ENCODE results near the gene NR2F2. TPM values are rescaled to one million over a fixed set of nuclear protein-coding genes. Genes with fewer than 3 reads are reported as not detected.

NR2F2 gene
- total RNA-seq, 6 donors from 2014 or later = 10.8 to 64.7 (median 30.1) TPM

GRCh38 chr15:96338766-96339618, 8.5 kb downstream of the NR2F2 start:
- TF ChIP-seq EP300 (IDR thresholded peaks at IDR 0.05) (no peak), POLR2AphosphoS5 (IDR thresholded peaks at IDR 0.05) (no peak), POLR2A (IDR thresholded peaks at IDR 0.05) (no peak)
- TF ChIP-seq, protein P1, sequence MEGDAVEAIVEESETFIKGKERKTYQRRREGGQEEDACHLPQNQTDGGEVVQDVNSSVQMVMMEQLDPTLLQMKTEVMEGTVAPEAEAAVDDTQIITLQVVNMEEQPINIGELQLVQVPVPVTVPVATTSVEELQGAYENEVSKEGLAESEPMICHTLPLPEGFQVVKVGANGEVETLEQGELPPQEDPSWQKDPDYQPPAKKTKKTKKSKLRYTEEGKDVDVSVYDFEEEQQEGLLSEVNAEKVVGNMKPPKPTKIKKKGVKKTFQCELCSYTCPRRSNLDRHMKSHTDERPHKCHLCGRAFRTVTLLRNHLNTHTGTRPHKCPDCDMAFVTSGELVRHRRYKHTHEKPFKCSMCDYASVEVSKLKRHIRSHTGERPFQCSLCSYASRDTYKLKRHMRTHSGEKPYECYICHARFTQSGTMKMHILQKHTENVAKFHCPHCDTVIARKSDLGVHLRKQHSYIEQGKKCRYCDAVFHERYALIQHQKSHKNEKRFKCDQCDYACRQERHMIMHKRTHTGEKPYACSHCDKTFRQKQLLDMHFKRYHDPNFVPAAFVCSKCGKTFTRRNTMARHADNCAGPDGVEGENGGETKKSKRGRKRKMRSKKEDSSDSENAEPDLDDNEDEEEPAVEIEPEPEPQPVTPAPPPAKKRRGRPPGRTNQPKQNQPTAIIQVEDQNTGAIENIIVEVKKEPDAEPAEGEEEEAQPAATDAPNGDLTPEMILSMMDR (IDR thresholded peaks at IDR 0.05) = no peak
- WGBS, 2 donors = 12 to 13% methylated on average over 7 of the region's 7 CpGs
- no peaks in the 10 kb centered on the region for H3K9me3 ChIP-seq
- H3K4me1 ChIP-seq = peaks cover 0 to 41% (median 14%) of the 10 kb centered on the region in 4 donors
- ATAC-seq (ENCODE audit: low FRiP score in 2 of 2) = no peak
- DNase-seq = no peak
- peaks cover 0 to 29% (median 0%) of the 10 kb centered on the region in 4 donors for H3K36me3 ChIP-seq
- peak overlapping the region in 3 of 4 donors; percentile 63 to 78 (median 67) for H3K4me3 ChIP-seq
- H3K27me3 ChIP-seq = no peaks in the 10 kb centered on the region
- H3K27ac ChIP-seq = peak overlapping the region; percentile 89 to 94 (median 94)

DNA sequence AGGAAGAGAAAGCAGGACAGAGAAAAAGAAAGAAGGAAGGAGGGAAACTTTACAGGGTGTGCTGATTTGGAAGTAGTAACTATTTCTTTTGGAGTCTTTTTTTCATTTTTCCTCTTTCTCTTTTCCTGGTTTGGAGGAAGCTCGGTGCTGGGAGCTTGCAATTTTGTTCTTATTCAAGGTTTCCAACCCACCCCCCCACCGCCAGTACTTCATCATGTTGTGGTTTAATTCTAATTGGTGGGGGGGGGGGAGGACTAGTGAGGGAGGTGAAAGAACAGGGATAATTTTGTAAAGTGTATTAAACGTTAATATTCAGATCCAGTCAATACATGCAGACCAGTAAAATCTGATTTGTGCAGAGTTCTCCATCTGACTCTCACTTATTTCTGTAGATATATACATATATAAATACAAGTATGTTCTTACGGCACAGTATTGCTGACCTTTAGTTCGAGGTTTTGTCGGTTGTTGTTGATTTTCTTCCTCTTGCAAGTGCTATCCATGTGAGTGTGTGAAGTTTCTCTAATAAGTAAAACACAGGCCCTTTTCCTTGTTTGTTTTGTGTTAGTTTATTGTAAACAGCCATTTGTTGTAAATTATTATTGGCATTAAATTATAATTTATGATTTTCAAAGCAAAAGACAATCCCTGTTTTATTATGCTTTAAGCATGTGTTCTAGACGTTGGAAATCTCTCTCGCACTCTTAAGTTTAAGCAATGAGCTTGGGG, 9.3 kb downstream of the NR2F2 start:
- WGBS, 2 donors = 5 to 6% methylated on average over 8 of the region's 8 CpGs
- ATAC-seq (ENCODE audit: low FRiP score in 2 of 2) = no peak
- no peaks in the 10 kb centered on the region for H3K9me3 ChIP-seq
- peak overlapping the region; percentile 89 to 94 (median 94) for H3K27ac ChIP-seq
- H3K4me3 ChIP-seq = peak overlapping the region; percentile 47 to 78 (median 65)
- H3K27me3 ChIP-seq = no peaks in the 10 kb centered on the region
- peaks cover 0 to 21% (median 0%) of the 10 kb centered on the region in 4 donors for H3K36me3 ChIP-seq
- TF ChIP-seq POLR2A (IDR thresholded peaks at IDR 0.05) (no peak), POLR2AphosphoS5 (IDR thresholded peaks at IDR 0.05) (no peak), EP300 (IDR thresholded peaks at IDR 0.05) (no peak)
- TF ChIP-seq, protein P1 (IDR thresholded peaks at IDR 0.05) = no peak
- H3K4me1 ChIP-seq = peaks cover 0 to 35% (median 7%) of the 10 kb centered on the region in 4 donors
- DNase-seq = no peak

DNA sequence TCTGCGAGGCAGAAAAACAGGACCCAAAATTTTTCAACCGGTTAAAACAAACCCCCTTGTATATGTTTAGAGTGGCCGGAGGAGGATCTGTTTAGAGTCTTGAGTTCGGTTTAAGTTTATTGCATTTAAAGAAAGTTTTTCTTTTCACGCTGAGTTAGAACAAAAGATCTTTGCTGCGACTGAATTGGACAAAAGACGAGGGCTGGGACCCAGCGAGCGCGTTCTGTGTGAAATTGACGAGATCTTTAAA, 9.8 kb downstream of the NR2F2 start:
- Histone ChIP-seq H3K4me3 (peak overlapping the region; percentile 47 to 78 (median 65)), H3K27me3 (no peaks in the 10 kb centered on the region), H3K9me3 (no peaks in the 10 kb centered on the region), H3K27ac (peak overlapping the region; percentile 89 to 94 (median 94)), H3K4me1 (peaks cover 0 to 30% (median 5%) of the 10 kb centered on the region in 4 donors), H3K36me3 (peaks cover 0 to 16% (median 0%) of the 10 kb centered on the region in 4 donors)
- DNase-seq (no peak), ATAC-seq (ENCODE audit: low FRiP score in 2 of 2) (no peak)
- TF ChIP-seq, protein P1 (IDR thresholded peaks at IDR 0.05) = no peak
- no peak for TF ChIP-seq POLR2A (IDR thresholded peaks at IDR 0.05)
- no peak for TF ChIP-seq POLR2AphosphoS5 (IDR thresholded peaks at IDR 0.05)
- no peak for TF ChIP-seq EP300 (IDR thresholded peaks at IDR 0.05)
- 0 to 4% methylated on average over 11 of the region's 11 CpGs for WGBS, 2 donors

- ATAC-seq (ENCODE audit: low FRiP score in 2 of 2) (peak; percentile 12 to 77), DNase-seq (peak in 1 of 2 donors; percentile 87)
- peaks cover 0 to 11% (median 0%) of the 10 kb centered on the region in 4 donors for H3K36me3 ChIP-seq
- WGBS, 2 donors = 1 to 2% methylated on average over 29 to 42 of the region's 63 CpGs
- H3K4me3 ChIP-seq = peak overlapping the region; percentile 47 to 78 (median 65)
- peaks cover 0 to 28% (median 7%) of the 10 kb centered on the region in 4 donors for H3K4me1 ChIP-seq
- H3K27me3 ChIP-seq = no peaks in the 10 kb centered on the region
- no peak for TF ChIP-seq EP300 (IDR thresholded peaks at IDR 0.05)
- TF ChIP-seq, protein P1 (IDR thresholded peaks at IDR 0.05) = no peak
- peak in 1 of 4 donors; percentile 35 for TF ChIP-seq POLR2A (IDR thresholded peaks at IDR 0.05)
- no peak for TF ChIP-seq POLR2AphosphoS5 (IDR thresholded peaks at IDR 0.05)
- H3K27ac ChIP-seq = peak overlapping the region; percentile 89 to 94 (median 94)
- H3K9me3 ChIP-seq = no peaks in the 10 kb centered on the region
These were observed 10.4 kb downstream of the NR2F2 start for GRCh38 chr15:96340598-96341512.
